Pancreas (tissue), 10 donors: ENCODE results near the gene KCNC4. TPM values are rescaled to one million over a fixed set of nuclear protein-coding genes. Genes with fewer than 3 reads are reported as not detected.

Source experiments
- ATAC-seq, 4 donors: fragments of 200-7000 bp; cut with Tn5 transposase; one replicate each; pipeline versions ENCODE4 v1.8.0 to v1.9.1; 2020; ENCODE audit warnings: mild to moderate bottlenecking in 4 of 4, moderate library complexity in 4 of 4
- DNase-seq, 6 donors: peaks; one replicate each; pipeline ENCODE4 v3.0.0-alpha.2; 2020
- FAIRE-seq: peaks from 2 replicates; lab custom pipeline; 2012; peaks lifted over from hg19 to GRCh38; lab: Jason Lieb, UNC
- H3K27ac ChIP-seq, 4 donors: fragments of 200-600 bp; sonication (generic); 1 replicate in 3 of 4; 2 replicates in 1 of 4; pipeline versions ENCODE4 v1.5.0 to v1.8.0; 2020
- H3K27me3 ChIP-seq, 4 donors: fragments of 200-600 bp; one replicate each; pipeline ENCODE4 v1.8.0; 2021
- H3K36me3 ChIP-seq, 3 donors: fragments of 200-600 bp; sonication (generic) in 1 of 3; one replicate each; pipeline versions ENCODE4 v1.5.0 to v1.8.0; 2020 to 2021
- H3K4me1 ChIP-seq, 3 donors: fragments of 200-600 bp; one replicate each; pipeline ENCODE4 v1.8.0; 2021
- H3K4me3 ChIP-seq, 4 donors: fragments of 200-600 bp; sonication (generic) in 2 of 4; one replicate each; pipeline versions ENCODE4 v1.5.0 to v1.8.0; 2020 to 2021
- H3K9me3 ChIP-seq, 4 donors: fragments of 200-600 bp; one replicate each; pipeline ENCODE4 v1.8.0; 2021
- CTCF ChIP-seq, 4 donors: fragments of 200-600 bp; sonication (generic) in 3 of 4; IDR thresholded peaks; one replicate each; pipeline versions ENCODE4 v1.5.0 to v1.8.0; 2021; ENCODE audit warnings: antibody characterized with exemption in 4 of 4
- WGBS, 2 donors: extraction: QIAGEN DNeasy Blood & Tissue Kit; methylation state at CpG; one replicate each; pipeline ENCODE4 v1.1.7; 2013; 5-methylcytosine and 5-hydroxymethylcytosine counted together
- intact Hi-C, 3 donors: fragments of 100-400 bp; cut with DNase I; formaldehyde crosslinking; loops; one replicate each; pipeline versions ENCODE4 v1.11.1 to v1.14.2; 2022
- polyA plus RNA-seq, 2 donors: library from polyadenylated mRNA; stranded (reverse); fragments of 200-250 nt; gene quantifications; one replicate each; pipeline ENCODE4 v1.2.3, GENCODE V29; 2013
- total RNA-seq, 6 donors: library from RNA; stranded (reverse); fragmentation: NEBNext Ultra II Directional in 4 of 6; extraction: Animal tissue kit (Norgen Biotek cat#: 25700) in 4 of 6; gene quantifications; one replicate each; pipeline versions ENCODE4 v1.2.1 to v1.2.4, GENCODE V29; 2021 to 2023
- donor health status: healthy with polysubstance abuse.
- donor health status: DM: no; HTN: no; CAD: no; lungs with moderate emphysema.
- donor health status: DM: no; HTN: no; CAD: no.
- donor health status: control.
- donor health status: control.
- donor health status: Bipolar disorder and iron deficiency.
- donor health status: DM: yes; HTN: yes; CAD: no.
- donor health status: DM: no; HTN: no; CAD: no.
- donor health status: DM: no; HTN: no; CAD: no.
- donor health status: DM: yes; HTN: yes; CAD: no.

KCNC4 gene
- total and polyA plus RNA-seq, 8 donors: 5.4 to 18.6 (median 9.5) TPM

- no peaks in the 10 kb centered on the region for H3K9me3 ChIP-seq
- H3K4me1 ChIP-seq: peaks cover 41 to 54% (median 46%) of the 10 kb centered on the region in 3 donors
- WGBS, 2 donors: 35 to 39% methylated on average over 81 of the region's 81 CpGs
- peak overlapping the region in 1 of 4 donors; percentile 96 for H3K27ac ChIP-seq
- H3K36me3 ChIP-seq: no peaks in the 10 kb centered on the region
- H3K27me3 ChIP-seq: no peaks in the 10 kb centered on the region
- H3K4me3 ChIP-seq: peak overlapping the region; percentile 68 to 85 (median 77)
- FAIRE-seq (no peak), ATAC-seq (no peak), DNase-seq (peak in 3 of 6 donors; percentile 24 to 76 (median 51))
- TF ChIP-seq CTCF (IDR thresholded peaks at IDR 0.05): no peak
- intact Hi-C loops: no loop called here
Measured at GRCh38 chr1:110211496-110212168, 1.5 kb downstream of the KCNC4 start.

- H3K4me3 ChIP-seq: peak overlapping the region in 3 of 4 donors; percentile 68 to 85 (median 77)
- H3K4me1 ChIP-seq: peaks cover 41 to 54% (median 46%) of the 10 kb centered on the region in 3 donors
- H3K9me3 ChIP-seq: no peaks in the 10 kb centered on the region
- intact Hi-C loops: no loop called here
- DNase-seq (peak in 3 of 6 donors; percentile 30 to 79 (median 36)), ATAC-seq (no peak), FAIRE-seq (no peak)
- H3K36me3 ChIP-seq: no peaks in the 10 kb centered on the region
- TF ChIP-seq CTCF (IDR thresholded peaks at IDR 0.05): no peak
- peak overlapping the region in 1 of 4 donors; percentile 96 for H3K27ac ChIP-seq
- WGBS, 2 donors: 65 to 78% methylated on average over 20 of the region's 20 CpGs
- no peaks in the 10 kb centered on the region for H3K27me3 ChIP-seq
Measured at GRCh38 chr1:110212169-110213142, 2.3 kb downstream of the KCNC4 start.

GRCh38 chr1:110213143-110213540 is 3.0 kb downstream of the KCNC4 start:
- H3K27me3 ChIP-seq: no peaks in the 10 kb centered on the region
- 72 to 73% methylated on average over 2 of the region's 2 CpGs for WGBS, 2 donors
- H3K4me3 ChIP-seq: no peak overlapping the region
- peaks cover 39 to 51% (median 43%) of the 10 kb centered on the region in 3 donors for H3K4me1 ChIP-seq
- DNase-seq (no peak), ATAC-seq (no peak), FAIRE-seq (no peak)
- H3K9me3 ChIP-seq: no peaks in the 10 kb centered on the region
- TF ChIP-seq CTCF (IDR thresholded peaks at IDR 0.05): no peak
- no peaks in the 10 kb centered on the region for H3K36me3 ChIP-seq
- intact Hi-C loops: no loop called here
- H3K27ac ChIP-seq: peak overlapping the region in 1 of 4 donors; percentile 77

- H3K27me3 ChIP-seq: no peaks in the 10 kb centered on the region
- ATAC-seq: peak; percentile 29 to 50 (median 36)
- intact Hi-C loops: no loop called here
- H3K9me3 ChIP-seq: no peaks in the 10 kb centered on the region
- DNase-seq: peak; percentile 54 to 64 (median 58)
- peak overlapping the region in 1 of 4 donors; percentile 6 for H3K4me3 ChIP-seq
- peaks cover 23 to 38% (median 27%) of the 10 kb centered on the region in 3 donors for H3K4me1 ChIP-seq
- H3K36me3 ChIP-seq: no peaks in the 10 kb centered on the region
- 56 to 61% methylated on average over 16 of the region's 16 CpGs for WGBS, 2 donors
- TF ChIP-seq CTCF (IDR thresholded peaks at IDR 0.05): no peak
- peak overlapping the region; percentile 24 to 77 (median 48) for H3K27ac ChIP-seq
- FAIRE-seq: no peak
Measured at GRCh38 chr1:110214454-110215404, 4.6 kb downstream of the KCNC4 start.
